Measurements from ENCODE around the gene CATSPER3.

Gene CATSPER3

DNA sequence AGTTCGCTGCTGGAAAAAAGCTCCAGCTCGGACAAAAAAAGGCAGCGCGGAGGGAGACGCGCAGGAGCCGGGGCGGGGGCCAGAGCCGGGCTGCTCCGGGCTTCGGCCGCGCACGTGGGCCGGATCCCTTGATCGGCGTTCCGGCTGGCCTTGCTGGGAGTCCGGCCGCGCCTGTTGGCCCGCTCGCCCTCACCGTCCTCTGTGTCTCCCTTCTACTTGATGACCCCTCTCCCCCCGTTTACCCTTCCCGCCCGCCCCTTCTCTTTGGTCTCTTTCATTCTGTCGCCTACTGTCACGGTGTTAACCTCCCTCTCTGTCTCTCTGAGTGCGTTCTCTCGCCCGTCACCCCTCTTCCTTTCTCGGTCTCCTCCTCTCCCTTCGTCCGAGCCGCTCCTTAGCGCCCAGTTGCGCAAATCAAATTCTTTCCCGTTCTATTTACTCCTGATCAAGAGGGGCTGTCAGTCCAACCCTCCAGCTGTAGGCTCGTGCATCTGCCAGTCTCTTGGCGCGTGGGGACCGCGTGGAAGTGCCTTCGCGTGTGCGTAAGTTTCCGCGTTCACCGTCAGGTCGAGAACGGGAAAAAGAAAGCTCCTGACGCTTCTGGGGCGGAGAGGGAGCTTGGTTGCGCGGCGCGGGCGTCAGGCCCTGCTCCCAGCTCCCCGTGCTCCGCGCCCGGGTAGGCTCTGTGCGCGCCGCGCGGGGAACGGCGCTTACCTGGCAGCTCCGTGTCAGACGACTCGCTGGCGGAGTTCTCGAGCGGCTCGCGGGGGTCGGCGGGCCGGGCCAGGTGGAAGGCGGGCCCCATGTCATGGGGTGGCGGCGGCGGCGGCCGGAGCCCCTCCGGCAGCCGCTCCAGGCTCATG is 65.5 kb downstream of the CATSPER3 start:
- H3K4me3 ChIP-seq, result peak overlapping the region; percentile 74
- no peak overlapping the region for H3K27ac ChIP-seq
- TF ChIP-seq, protein P1, sequence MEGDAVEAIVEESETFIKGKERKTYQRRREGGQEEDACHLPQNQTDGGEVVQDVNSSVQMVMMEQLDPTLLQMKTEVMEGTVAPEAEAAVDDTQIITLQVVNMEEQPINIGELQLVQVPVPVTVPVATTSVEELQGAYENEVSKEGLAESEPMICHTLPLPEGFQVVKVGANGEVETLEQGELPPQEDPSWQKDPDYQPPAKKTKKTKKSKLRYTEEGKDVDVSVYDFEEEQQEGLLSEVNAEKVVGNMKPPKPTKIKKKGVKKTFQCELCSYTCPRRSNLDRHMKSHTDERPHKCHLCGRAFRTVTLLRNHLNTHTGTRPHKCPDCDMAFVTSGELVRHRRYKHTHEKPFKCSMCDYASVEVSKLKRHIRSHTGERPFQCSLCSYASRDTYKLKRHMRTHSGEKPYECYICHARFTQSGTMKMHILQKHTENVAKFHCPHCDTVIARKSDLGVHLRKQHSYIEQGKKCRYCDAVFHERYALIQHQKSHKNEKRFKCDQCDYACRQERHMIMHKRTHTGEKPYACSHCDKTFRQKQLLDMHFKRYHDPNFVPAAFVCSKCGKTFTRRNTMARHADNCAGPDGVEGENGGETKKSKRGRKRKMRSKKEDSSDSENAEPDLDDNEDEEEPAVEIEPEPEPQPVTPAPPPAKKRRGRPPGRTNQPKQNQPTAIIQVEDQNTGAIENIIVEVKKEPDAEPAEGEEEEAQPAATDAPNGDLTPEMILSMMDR (IDR thresholded peaks at IDR 0.05), result no peak
- DNase-seq (ENCODE audit: low spot score), result no peak

DNA sequence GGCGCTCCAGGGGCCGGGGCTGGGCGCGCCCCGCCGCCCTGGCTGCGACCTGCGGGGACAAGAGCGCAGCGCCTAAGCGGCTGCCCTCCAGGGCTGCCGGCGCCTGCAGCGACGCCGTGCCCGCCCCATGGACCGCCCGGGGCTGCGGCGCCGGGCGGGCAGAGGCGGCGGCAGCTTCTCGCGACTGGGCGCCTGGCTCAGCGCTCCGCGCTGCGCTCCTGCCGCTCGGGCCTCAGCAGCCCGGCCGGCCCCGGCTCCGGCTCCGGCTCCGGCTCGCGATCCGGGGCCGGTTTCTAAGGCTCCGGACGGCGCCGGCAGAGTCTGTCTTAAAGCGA is 66.2 kb downstream of the CATSPER3 start, which contains the start of gene PITX1:
TSS of gene PITX1 (minus strand) at position 328 of the 335 bp plus-strand sequence. CDS start 347 bp downstream, outside the sequence.
- TF ChIP-seq, protein P1 (IDR thresholded peaks at IDR 0.05), result no peak
- H3K4me3 ChIP-seq, result peak within 1 kb of the TSS; percentile 74
- no peak for DNase-seq (ENCODE audit: low spot score)
- no peak within 1 kb of the TSS for H3K27ac ChIP-seq

DNA sequence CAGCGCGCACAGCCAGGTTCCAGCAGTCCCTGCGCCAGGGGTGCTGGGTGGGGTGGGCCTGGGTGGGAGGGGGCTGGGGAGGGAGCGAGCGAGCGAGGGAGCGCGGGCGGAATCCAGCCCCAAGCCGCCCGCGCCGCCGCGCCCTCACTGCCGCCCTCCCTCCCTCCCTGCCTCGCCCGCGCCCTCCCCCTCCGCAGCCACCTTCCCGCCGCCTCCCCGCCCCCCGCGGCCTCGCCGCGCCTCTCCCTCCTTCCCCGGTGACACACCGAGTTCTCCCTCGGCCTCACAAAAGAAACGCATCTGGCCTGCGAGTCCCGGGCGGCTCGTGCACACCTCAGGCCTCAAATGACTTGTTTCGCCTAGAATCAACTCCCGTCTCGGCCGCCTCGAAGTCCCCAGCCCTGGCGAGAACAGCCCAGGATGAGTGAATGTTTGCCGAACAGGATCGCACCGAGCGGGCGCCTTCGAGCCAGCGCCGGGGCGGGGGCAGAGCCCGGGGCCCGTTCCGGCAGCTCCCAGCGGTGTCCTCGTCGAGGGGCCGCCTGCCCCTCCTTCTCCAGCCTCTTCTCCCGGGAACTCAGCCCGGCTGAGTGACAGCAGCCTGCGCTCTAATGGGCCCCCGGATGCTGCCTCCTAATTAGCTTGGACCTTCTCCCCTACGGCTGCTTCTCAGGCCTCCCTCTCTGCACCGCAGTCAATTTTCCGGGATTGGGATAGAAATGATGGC is 66.7 kb downstream of the CATSPER3 start:
- TF ChIP-seq, protein P1 (IDR thresholded peaks at IDR 0.05), result no peak
- peak overlapping the region; percentile 74 for H3K4me3 ChIP-seq
- no peak overlapping the region for H3K27ac ChIP-seq
- DNase-seq (ENCODE audit: low spot score), result no peak

DNA sequence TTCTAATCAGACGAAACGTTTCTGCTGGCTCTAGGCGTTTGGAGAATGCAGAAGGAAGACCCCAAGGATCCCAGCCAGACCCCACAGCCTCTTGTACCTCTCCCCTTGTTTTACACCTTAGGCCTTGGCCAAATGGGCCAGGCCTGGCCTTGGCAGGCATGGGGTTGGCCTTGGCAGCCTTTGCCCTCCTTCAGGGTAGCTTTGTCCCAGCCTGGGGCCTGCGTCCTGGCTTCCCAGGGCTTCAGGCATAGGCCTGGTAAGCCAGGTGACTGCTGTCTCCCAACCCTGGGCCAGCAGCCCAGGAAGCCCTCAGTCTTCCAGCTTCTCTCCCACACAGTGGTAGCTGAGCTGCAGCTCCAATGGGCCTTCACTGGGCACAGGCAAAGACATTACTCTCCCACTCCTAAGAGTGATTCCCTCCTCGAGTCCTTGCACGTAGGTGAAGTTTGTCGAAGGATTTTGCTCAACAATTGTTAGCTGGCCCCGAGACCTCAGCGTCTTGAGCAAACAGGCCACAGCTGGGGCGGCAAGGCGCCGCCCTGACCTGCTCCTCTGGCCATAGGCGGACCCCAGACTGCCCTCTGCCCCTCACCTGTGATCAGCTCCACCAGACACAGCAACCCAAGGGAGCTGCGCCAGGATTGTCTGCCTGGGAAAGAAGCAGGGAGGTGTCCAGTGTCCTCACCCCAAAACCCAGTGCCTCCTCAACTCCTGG is 67.4 kb downstream of the CATSPER3 start:
- Histone ChIP-seq H3K27ac (no peak overlapping the region), H3K4me3 (no peak overlapping the region)
- DNase-seq (ENCODE audit: low spot score), result no peak
- TF ChIP-seq, protein P1 (IDR thresholded peaks at IDR 0.05), result no peak

DNA sequence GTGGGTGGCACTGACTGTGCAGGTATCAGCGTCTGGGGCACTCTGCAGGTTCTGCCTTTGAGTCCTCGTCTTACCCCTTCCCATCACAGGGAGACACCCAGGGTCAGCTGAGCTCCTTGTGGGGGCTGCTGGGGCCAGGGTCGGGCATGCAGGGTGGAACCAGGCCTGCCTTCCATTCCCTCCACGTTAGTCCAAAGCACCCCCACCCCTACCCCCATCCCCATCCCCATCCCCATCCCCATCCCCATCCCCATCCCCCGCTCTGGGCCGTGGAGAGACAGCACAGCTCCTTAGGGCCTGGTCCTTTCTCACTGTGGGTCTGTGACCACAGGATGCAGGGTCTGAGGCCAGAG is 67.9 kb downstream of the CATSPER3 start:
- no peak for DNase-seq (ENCODE audit: low spot score)
- H3K27ac ChIP-seq, result no peak overlapping the region

DNA sequence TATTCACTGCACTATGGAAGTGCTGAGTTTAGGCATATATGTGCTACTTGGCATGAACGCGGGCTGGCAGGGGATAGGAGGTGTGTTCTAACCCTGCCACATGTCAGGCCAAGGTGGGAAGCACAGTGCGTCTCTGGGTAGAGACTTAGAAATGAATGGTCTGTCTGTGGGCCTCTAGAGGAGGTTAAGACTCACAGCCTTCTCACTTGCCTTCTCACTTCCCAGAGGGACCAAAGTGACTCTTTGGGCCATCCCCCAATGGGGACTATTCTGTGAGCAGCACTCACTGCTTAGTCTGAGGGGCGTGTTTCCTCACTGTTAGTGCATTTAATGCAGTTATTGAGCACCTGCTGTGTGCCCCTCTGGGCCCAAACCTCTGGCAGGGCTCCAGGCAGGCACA is 68.7 kb downstream of the CATSPER3 start:
- TF ChIP-seq, protein P1 (IDR thresholded peaks at IDR 0.05), result no peak

More for the DNA sequence above, 67.9 kb downstream of the CATSPER3 start:
- no peak overlapping the region for H3K4me3 ChIP-seq
- TF ChIP-seq, protein P1 (IDR thresholded peaks at IDR 0.05), result no peak

More for the DNA sequence above, 68.7 kb downstream of the CATSPER3 start:
- Histone ChIP-seq H3K27ac (no peak overlapping the region), H3K4me3 (no peak overlapping the region)
- DNase-seq (ENCODE audit: low spot score), result no peak

Data from coronary artery (tissue), 2 donors.